Activated CD4-positive, alpha-beta T cell treated with anti-CD3 and anti-CD28 coated beads, Interleukin-2, amount 10 ng/mL, durations not matched to agents 24 days and 14 days (primary cell): ENCODE measurements around the gene MAFG. TPM values are rescaled to one million over a fixed set of nuclear protein-coding genes. Genes with fewer than 3 reads are reported as not detected.
"Not testable (repeated sequence)": the region's sequence is repeated elsewhere in the genome, so short reads cannot be mapped to it uniquely, and the experiment has no call there.

Experiments
- DNase-seq: peaks from one replicate; pipeline ENCODE4 v3.0.0; 2022
- H3K27ac Mint-ChIP-seq: one replicate; pipeline ENCODE4 v1.8.0; 2022; ENCODE audit warnings: mild to moderate bottlenecking, mixed read lengths
- H3K27me3 Mint-ChIP-seq: one replicate; pipeline ENCODE4 v1.8.0; 2022; ENCODE audit warnings: mixed read lengths
- H3K36me3 Mint-ChIP-seq: one replicate; pipeline ENCODE4 v1.8.0; 2022; ENCODE audit warnings: low read depth, mild to moderate bottlenecking, mixed read lengths
- H3K4me1 Mint-ChIP-seq: one replicate; pipeline ENCODE4 v1.8.0; 2021; ENCODE audit warnings: mixed read lengths
- H3K4me3 Mint-ChIP-seq: one replicate; pipeline ENCODE4 v1.8.0; 2022; ENCODE audit warnings: mild to moderate bottlenecking, moderate library complexity, mixed read lengths
- H3K9me3 Mint-ChIP-seq: one replicate; pipeline ENCODE4 v1.8.0; 2021; ENCODE audit warnings: mixed read lengths
- intact Hi-C: fragments of 100-400 bp; cut with micrococcal nuclease; formaldehyde crosslinking; loops from one replicate; pipeline ENCODE4 v1.15.1; 2023
- total RNA-seq: library from RNA; stranded (reverse); gene quantifications from 2 replicates; pipeline ENCODE4 v1.2.3, GENCODE V29; 2022

The MAFG gene
- total RNA-seq, 1 donor from 2014 or later, result 32.5 TPM

DNA sequence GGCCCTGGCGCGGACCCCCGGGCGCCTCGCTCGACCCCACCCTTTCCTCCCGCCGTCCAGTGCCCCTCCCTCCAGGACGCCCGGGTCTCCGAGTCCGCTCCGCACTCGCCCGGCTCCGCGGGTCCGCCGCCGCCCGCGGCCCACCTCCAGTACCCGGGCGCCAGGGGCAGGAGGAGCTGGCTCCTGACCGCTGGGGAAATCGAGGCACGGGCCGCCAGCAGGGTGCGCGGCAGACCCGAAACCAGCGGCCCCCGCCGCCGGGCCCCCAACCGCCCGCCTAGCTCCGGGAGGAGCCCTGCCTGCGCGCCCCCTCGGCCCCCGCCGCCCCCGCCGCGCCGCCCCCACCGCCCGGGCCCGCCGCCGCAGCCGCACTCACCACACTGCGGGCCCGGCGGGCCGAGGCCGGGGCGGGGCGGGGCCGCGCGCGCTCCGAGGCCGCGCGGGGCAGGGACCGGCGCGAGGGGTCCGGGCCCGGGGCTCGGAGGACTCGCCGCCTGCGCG is 333 bp downstream of the MAFG start:
- peaks cover 26% of the 10 kb centered on the region for H3K4me1 Mint-ChIP-seq
- no peaks in the 10 kb centered on the region for H3K9me3 Mint-ChIP-seq
- intact Hi-C loops, result loop anchor here (2.0 to 5.0 kb wide), 3 partner anchors 16 to 94 kb away; partner anchors contain the start of genes ARHGDIA, MCRIP1 and PCYT2
- peak overlapping the region; percentile 73 for H3K4me3 Mint-ChIP-seq
- H3K36me3 Mint-ChIP-seq, result peaks cover 6% of the 10 kb centered on the region
- H3K27me3 Mint-ChIP-seq, result peaks cover 6% of the 10 kb centered on the region
- H3K27ac Mint-ChIP-seq, result no peak overlapping the region
- no peak for DNase-seq

DNA sequence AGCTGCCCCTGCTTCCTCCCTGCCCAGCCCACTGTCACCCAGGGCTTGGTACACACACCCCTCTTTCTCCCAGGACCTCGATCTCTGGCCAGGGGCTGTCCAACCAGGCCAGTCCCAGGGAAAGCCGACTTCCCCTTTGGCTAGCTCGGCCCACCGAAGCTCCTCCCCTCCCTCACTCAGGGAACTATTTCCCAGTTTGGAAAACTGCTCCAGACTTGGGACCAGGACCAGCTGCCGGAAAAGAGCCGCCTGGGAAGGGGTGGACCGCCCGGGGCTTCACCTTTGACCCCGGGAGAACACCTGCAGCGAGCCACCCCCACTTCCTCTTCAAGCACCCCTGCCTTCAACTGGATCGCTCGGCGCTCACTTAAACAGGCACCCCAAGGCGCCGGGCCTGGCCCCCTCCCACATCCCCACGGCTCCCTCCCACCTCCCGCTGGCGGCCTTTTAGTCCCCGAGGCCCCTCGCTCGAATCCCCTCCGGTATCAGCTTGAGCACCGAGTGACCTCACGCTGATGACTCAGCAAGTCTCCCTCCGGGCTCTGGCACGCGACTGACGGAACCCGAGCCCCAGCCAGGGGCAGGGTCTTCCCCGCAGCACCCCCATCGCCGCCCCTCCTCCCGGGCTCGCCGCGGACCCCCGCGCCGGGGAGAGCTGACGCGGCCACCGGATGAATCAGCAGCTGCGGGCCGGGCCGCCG is 934 bp downstream of the MAFG start:
- Mint-ChIP-seq H3K36me3 (peaks cover 4% of the 10 kb centered on the region), H3K4me1 (peaks cover 26% of the 10 kb centered on the region), H3K27ac (peak overlapping the region; percentile 90), H3K4me3 (peak overlapping the region; percentile 92), H3K9me3 (no peaks in the 10 kb centered on the region), H3K27me3 (peaks cover 6% of the 10 kb centered on the region)
- DNase-seq, result peak; percentile 87
- intact Hi-C loops, result loop anchor here (2.0 to 5.0 kb wide), 3 partner anchors 16 to 94 kb away; partner anchors contain the start of genes ARHGDIA, MCRIP1 and PCYT2

GRCh38 chr17:81925860-81926450 is 1.6 kb downstream of the MAFG start:
- Mint-ChIP-seq H3K4me1 (peaks cover 29% of the 10 kb centered on the region), H3K9me3 (no peaks in the 10 kb centered on the region), H3K27me3 (peaks cover 5% of the 10 kb centered on the region), H3K27ac (peak overlapping the region; percentile 90), H3K36me3 (peaks cover 7% of the 10 kb centered on the region), H3K4me3 (peak overlapping the region; percentile 92)
- no peak for DNase-seq
- intact Hi-C loops, result loop anchor here (2.0 to 5.0 kb wide), 3 partner anchors 15 to 93 kb away; partner anchors contain the start of genes ARHGDIA, MCRIP1 and PCYT2

GRCh38 chr17:81924557-81925532 is 2.7 kb downstream of the MAFG start:
- DNase-seq, result no peak
- peaks cover 2% of the 10 kb centered on the region for H3K27me3 Mint-ChIP-seq
- H3K27ac Mint-ChIP-seq, result peak overlapping the region; percentile 37
- H3K4me1 Mint-ChIP-seq, result peaks cover 29% of the 10 kb centered on the region
- peak overlapping the region; percentile 92 for H3K4me3 Mint-ChIP-seq
- intact Hi-C loops, result loop anchor here (5.0 kb wide), 1 partner anchor 53 kb away; the partner anchor contains the start of gene ARHGDIA
- no peaks in the 10 kb centered on the region for H3K9me3 Mint-ChIP-seq
- H3K36me3 Mint-ChIP-seq, result peaks cover 10% of the 10 kb centered on the region

GRCh38 chr17:81923302-81924260 is 4.0 kb downstream of the MAFG start:
- Mint-ChIP-seq H3K27ac (no peak overlapping the region), H3K4me1 (peaks cover 36% of the 10 kb centered on the region), H3K9me3 (no peaks in the 10 kb centered on the region), H3K36me3 (peaks cover 18% of the 10 kb centered on the region), H3K4me3 (peak overlapping the region; percentile 49), H3K27me3 (no peaks in the 10 kb centered on the region)
- DNase-seq, result no peak
- intact Hi-C loops, result no loop called here

DNA sequence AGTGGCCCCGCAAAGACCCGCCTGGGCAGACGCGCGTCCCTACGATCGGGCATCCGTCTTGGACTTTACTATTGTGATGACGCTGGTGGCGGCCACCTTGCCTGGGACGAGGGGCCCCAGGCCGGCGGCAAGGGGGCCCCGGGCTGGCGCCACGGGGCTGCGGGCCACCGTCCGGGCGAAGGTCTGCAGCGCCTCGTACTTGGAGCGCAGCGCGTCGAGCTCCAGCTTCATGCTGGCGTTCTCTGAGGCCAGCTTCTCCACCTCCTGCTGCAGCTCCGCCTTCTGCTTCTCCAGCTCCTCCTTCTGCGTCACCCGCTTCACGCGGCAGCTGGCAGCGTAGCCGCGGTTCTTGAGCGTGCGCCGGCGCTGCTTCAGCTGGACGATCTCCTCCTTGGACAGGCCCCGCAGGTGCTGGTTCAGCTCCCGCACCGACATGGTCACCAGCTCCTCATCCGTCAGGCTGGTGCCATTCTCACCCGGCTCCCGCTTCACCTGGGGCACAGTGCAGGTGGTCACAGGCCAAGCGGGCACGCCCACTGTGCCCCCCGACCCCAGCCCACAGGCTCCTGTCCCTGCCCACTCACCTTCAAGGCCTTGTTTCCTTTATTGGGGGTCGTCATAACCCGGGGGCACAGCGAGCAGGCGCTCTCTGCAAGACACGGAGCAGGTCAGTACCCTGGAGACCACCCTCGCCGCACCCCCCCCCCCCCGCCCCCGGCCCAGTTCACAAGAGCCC is 4.8 kb downstream of the MAFG start:
- H3K27me3 Mint-ChIP-seq, result no peaks in the 10 kb centered on the region
- no peaks in the 10 kb centered on the region for H3K9me3 Mint-ChIP-seq
- H3K4me1 Mint-ChIP-seq, result peaks cover 40% of the 10 kb centered on the region
- H3K4me3 Mint-ChIP-seq, result no peak overlapping the region
- no peak for DNase-seq
- peaks cover 20% of the 10 kb centered on the region for H3K36me3 Mint-ChIP-seq
- intact Hi-C loops, result no loop called here
- H3K27ac Mint-ChIP-seq, result no peak overlapping the region

DNA sequence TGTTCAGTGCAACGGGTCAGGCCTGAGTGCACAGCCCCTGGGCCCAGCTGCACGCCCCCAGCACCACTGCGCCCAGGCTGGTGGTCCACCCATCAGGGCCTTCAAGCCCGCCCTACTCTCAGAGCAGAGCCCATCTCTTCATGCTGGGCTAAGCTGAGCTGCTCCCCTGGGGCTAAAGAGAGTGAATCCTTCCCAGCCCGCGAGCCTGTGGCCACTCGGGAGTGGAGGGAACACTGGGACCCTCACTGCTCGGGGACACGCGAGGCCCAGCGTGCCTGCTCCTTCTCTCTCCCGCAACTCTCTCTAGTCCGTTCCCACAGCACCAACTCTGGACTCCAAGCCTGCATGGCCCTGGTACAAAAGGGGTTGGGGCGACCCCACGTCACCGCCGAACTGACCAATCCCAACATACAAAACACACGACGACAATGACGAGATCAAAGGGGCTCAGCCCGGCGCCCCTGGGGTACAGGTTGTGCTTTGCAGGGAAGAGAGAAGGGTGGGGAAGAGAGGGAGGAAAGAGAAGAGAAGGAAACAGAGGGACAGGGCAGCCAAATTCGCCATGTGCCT is 5.5 kb downstream of the MAFG start:
- H3K9me3 Mint-ChIP-seq, result no peaks in the 10 kb centered on the region
- no peak overlapping the region for H3K27ac Mint-ChIP-seq
- peaks cover 21% of the 10 kb centered on the region for H3K36me3 Mint-ChIP-seq
- H3K4me3 Mint-ChIP-seq, result no peak overlapping the region
- DNase-seq, result no peak
- no peaks in the 10 kb centered on the region for H3K27me3 Mint-ChIP-seq
- intact Hi-C loops, result no loop called here
- H3K4me1 Mint-ChIP-seq, result peaks cover 43% of the 10 kb centered on the region

GRCh38 chr17:81921537-81921862 is 6.0 kb downstream of the MAFG start:
- H3K27ac Mint-ChIP-seq, result no peak overlapping the region
- DNase-seq, result no peak
- no peaks in the 10 kb centered on the region for H3K27me3 Mint-ChIP-seq
- intact Hi-C loops, result no loop called here
- no peak overlapping the region for H3K4me3 Mint-ChIP-seq
- H3K4me1 Mint-ChIP-seq, result peaks cover 46% of the 10 kb centered on the region
- H3K9me3 Mint-ChIP-seq, result no peaks in the 10 kb centered on the region
- H3K36me3 Mint-ChIP-seq, result peaks cover 21% of the 10 kb centered on the region

- peaks cover 44% of the 10 kb centered on the region for H3K4me1 Mint-ChIP-seq
- no peak for DNase-seq
- no peaks in the 10 kb centered on the region for H3K27me3 Mint-ChIP-seq
- peaks cover 25% of the 10 kb centered on the region for H3K36me3 Mint-ChIP-seq
- no peaks in the 10 kb centered on the region for H3K9me3 Mint-ChIP-seq
- peak overlapping the region; percentile 47 for H3K27ac Mint-ChIP-seq
- intact Hi-C loops, result no loop called here
- no peak overlapping the region for H3K4me3 Mint-ChIP-seq
These were observed 6.7 kb downstream of the MAFG start for GRCh38 chr17:81920612-81921536.

DNA sequence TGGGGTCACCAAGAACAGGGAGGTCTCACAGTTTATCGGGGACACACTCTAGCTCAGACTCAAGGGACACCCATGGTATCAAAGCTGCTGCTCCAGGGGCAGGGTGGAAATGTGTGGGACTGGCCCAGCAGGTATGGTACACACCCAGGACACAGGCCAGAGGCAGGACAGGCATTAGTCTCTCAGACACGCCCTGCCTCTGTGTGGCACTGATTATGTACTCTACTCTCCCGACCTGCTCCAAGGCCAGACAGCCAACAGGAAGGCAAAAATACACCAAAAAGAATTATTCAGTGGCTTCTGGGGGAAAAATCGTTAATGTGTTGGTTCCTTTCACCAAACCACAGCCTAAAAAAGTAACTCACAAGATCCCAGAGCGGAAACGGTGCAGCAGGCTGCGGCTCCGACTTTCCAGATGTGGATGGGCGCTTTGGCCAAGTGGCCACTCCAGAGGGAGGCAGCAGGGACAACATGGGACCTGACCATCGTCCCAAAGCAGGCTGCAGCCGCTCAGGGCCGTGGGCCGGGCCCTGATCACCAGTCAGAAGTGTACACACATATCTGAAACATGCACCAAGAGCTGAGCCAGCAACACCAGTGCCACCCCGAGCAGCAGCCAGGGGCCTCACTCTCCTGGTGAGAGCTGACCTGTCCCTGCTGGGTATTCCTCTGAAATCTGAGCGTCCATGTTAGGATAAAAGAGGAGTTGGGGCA is 8.5 kb downstream of the MAFG start:
- no peak for DNase-seq
- intact Hi-C loops, result no loop called here
- Mint-ChIP-seq H3K4me1 (peaks cover 37% of the 10 kb centered on the region), H3K27me3 (no peaks in the 10 kb centered on the region), H3K27ac (peak overlapping the region; percentile 48), H3K36me3 (peaks cover 34% of the 10 kb centered on the region), H3K9me3 (no peaks in the 10 kb centered on the region), H3K4me3 (no peak overlapping the region)

GRCh38 chr17:81918333-81918669 is 9.2 kb downstream of the MAFG start:
- H3K27me3 Mint-ChIP-seq, DNase-seq, intact Hi-C loops, H3K9me3 Mint-ChIP-seq: not testable (repeated sequence)
- Mint-ChIP-seq H3K4me3 (peak overlapping the region; percentile 86), H3K27ac (peak overlapping the region; percentile 80), H3K36me3 (peaks cover 38% of the 10 kb centered on the region), H3K4me1 (peaks cover 34% of the 10 kb centered on the region)
